Large intestine (tissue), 3 donors: ENCODE measurements around the gene ARMC2. TPM values are rescaled to one million over a fixed set of nuclear protein-coding genes. Genes with fewer than 3 reads are reported as not detected.

Experiments
- DNase-seq, 2 donors: peaks; one replicate each; pipeline versions ENCODE4 v3.0.0 to v3.0.0-alpha.2; 2013
- H3K27ac ChIP-seq: one replicate; pipeline ENCODE4 v1.5.1; 2013; ENCODE audit warnings: low read length
- H3K27me3 ChIP-seq: 2 replicates; pipeline ENCODE4 v1.6.1; 2013; ENCODE audit warnings: low read length; ENCODE audit not compliant: control insufficient read depth, insufficient read depth
- H3K36me3 ChIP-seq: 2 replicates; pipeline ENCODE4 v1.6.1; 2013; ENCODE audit warnings: low read length; ENCODE audit not compliant: control insufficient read depth, insufficient read depth
- H3K4me1 ChIP-seq: one replicate; pipeline ENCODE4 v1.6.1; 2013; ENCODE audit warnings: low read length; ENCODE audit not compliant: control insufficient read depth, insufficient read depth
- H3K4me3 ChIP-seq: one replicate; pipeline ENCODE4 v1.5.1; 2013; ENCODE audit warnings: low read length
- H3K9me3 ChIP-seq: one replicate; pipeline ENCODE4 v1.6.1; 2013; ENCODE audit warnings: mild to moderate bottlenecking, low read depth, low read length, moderate library complexity; ENCODE audit not compliant: control insufficient read depth
- WGBS: methylation state at CpG from one replicate; pipeline ENCODE4 v1.1.5; 2013; ENCODE audit warnings: low lambda C conversion rate; ENCODE audit not compliant: insufficient coverage; 5-methylcytosine and 5-hydroxymethylcytosine counted together
- polyA plus RNA-seq: library from polyadenylated mRNA; unstranded; fragments of 120-200 nt; gene quantifications from one replicate; pipeline ENCODE4 v1.2.1, GENCODE V29; 2013

Gene ARMC2
- polyA plus RNA-seq, 1 donor, result 4.7 TPM

DNA sequence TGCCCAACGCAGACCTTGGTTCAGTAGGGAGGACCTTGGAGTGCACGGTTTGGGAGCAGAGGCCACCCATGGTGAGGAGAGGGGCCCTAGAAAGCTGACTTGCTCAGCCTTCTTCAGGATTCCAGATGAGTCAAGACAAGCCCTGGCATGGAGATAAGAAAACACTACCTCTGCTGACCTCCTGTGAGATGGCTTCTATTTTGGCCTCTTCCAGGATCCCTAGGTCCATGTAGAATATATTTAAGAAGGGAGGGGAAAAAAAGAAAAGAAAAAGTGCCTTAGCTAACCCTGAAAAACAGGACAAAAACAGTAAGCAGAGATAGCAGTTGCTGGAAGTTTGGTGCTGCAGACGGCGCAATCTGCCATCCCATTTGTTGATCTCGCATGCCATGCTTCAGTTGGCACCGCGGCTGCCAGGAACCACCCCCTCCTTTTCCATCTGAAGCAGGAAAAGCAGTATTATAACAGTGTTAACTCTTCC is 100.0 kb downstream of the ARMC2 start:
- Histone ChIP-seq H3K27ac (peak overlapping the region; percentile 14), H3K36me3 (no peaks in the 10 kb centered on the region), H3K4me1 (peaks cover 45% of the 10 kb centered on the region), H3K27me3 (no peaks in the 10 kb centered on the region), H3K4me3 (no peak overlapping the region), H3K9me3 (peaks cover 3% of the 10 kb centered on the region)
- DNase-seq, result no peak
- WGBS, result no CpG with 5 or more reads among the region's 7 CpGs

DNA sequence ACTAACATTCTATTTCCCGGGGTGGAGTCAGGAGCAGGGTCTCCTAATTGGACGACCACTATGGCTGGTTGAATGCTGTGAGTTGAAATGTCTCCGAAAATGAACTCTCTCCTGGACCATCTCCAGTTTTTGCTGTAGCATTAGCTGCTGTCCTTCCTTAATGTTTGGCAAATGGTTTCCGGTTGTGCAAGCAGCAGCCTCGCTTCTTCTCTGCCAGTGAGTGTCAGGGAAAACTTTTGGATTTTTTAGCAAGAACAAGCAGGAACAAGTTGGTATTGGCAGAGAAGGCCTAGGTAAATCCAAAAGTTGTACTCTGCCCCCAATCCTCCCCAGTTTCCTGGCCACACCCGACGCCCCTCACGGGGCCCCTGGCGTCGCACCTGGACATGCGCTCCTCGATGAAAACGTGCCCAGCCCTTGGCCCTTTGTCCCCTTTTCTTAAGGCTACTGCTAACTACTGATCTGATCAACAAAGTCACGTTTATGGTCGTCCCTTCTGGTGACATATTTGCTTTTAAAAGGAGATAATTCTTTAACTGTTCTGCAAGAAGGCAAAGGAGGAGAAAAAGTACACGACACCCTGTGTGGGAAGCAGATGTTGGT is 103.2 kb downstream of the ARMC2 start:
- WGBS, result 10% methylated on average over 2 of the region's 16 CpGs
- peak overlapping the region; percentile 30 for H3K27ac ChIP-seq

DNA sequence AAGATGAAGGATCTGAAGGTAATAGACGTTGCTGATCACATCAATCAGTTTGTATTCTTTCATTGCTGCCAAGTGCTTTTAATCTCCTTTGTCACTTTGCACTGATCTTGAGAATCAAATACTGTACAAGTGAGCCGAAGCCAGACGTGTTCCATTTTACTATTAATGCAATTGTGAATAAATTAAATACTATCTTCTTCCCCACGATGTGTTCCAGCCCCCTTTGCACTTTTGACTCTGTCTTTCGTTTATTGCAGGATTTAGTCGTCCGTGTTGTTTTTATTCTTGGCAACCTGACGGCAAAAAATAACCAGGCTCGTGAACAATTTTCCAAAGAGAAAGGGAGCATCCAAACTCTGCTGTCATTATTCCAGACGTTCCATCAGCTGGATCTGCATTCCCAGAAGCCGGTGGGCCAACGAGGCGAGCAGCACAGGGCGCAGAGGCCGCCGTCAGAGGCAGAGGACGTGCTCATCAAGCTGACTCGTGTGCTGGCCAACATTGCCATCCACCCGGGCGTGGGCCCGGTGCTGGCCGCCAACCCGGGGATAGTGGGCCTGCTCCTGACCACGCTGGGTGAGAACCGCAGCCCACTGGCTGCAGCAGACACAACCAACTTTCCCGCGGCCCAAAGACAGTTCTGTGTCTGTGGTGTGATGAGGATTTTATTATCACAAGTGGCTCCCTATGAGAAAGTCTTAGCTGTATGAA is 104.7 kb downstream of the ARMC2 start:
- Histone ChIP-seq H3K27ac (no peak overlapping the region), H3K4me3 (no peak overlapping the region)
- 45% methylated on average over 6 of the region's 27 CpGs for WGBS

More for the DNA sequence above, 103.2 kb downstream of the ARMC2 start:
- Histone ChIP-seq H3K36me3 (no peaks in the 10 kb centered on the region), H3K4me1 (peaks cover 30% of the 10 kb centered on the region), H3K4me3 (no peak overlapping the region), H3K27me3 (no peaks in the 10 kb centered on the region), H3K9me3 (peaks cover 3% of the 10 kb centered on the region)
- peak; percentile 56 to 82 for DNase-seq

DNA sequence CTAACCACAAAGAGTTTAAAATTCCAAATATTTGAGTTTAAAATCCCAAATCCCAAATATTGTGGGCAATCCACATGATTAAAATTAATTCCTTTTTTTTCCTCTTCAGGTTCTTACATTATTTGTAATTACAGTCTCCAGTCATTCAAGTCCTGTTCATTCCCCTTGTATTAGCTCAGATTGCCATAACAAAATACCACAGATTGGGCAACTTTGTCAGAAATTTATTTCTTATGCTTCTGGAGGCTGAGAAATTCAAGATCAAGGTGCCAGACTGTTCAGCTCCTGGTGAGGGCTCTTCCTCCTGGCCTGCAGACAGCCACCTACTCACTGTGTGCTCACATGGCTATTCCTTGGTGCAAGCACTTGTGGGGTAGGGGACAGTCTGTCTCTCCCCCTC is 105.5 kb downstream of the ARMC2 start:
- Histone ChIP-seq H3K27ac (no peak overlapping the region), H3K4me1 (peaks cover 19% of the 10 kb centered on the region), H3K27me3 (no peaks in the 10 kb centered on the region), H3K36me3 (no peaks in the 10 kb centered on the region), H3K4me3 (no peak overlapping the region), H3K9me3 (peaks cover 3% of the 10 kb centered on the region)
- DNase-seq, result no peak

More for the DNA sequence above, 104.7 kb downstream of the ARMC2 start:
- Histone ChIP-seq H3K27me3 (no peaks in the 10 kb centered on the region), H3K4me1 (peaks cover 22% of the 10 kb centered on the region), H3K36me3 (no peaks in the 10 kb centered on the region), H3K9me3 (peaks cover 3% of the 10 kb centered on the region)
- no peak for DNase-seq

DNA sequence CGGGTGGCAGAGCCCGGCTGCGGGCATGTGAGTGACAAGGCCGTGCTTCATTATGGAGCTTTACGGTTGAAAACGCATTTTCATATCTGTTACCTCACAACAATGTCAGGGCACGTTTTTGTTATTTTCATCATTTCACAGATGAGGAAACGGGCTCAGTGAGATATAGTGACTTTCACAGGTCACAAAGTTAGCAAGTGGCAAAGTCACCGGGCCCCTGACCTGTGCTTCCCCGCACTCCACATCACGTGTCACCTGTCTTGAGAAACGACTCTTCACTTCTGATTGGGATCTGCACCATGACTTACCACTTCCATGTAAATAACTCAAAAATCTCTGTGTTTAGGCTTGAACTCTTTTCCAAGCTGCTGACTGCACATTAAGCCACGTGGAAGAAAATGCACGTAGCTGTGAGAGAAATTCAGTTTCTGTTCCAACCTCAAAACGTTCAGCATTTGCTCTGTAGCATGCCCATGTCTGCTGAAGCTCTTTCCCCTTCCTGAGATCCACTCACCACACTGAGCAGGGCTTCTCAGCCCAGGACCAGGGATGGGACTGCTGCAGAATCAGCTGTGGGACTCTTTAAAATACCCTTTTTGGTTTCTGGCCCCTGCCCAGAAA is 107.2 kb downstream of the ARMC2 start:
- DNase-seq, result no peak
- Histone ChIP-seq H3K9me3 (peaks cover 3% of the 10 kb centered on the region), H3K27ac (no peak overlapping the region), H3K4me3 (no peak overlapping the region), H3K4me1 (peaks cover 19% of the 10 kb centered on the region), H3K27me3 (no peaks in the 10 kb centered on the region), H3K36me3 (no peaks in the 10 kb centered on the region)
- no CpG with 5 or more reads among the region's 15 CpGs for WGBS

DNA sequence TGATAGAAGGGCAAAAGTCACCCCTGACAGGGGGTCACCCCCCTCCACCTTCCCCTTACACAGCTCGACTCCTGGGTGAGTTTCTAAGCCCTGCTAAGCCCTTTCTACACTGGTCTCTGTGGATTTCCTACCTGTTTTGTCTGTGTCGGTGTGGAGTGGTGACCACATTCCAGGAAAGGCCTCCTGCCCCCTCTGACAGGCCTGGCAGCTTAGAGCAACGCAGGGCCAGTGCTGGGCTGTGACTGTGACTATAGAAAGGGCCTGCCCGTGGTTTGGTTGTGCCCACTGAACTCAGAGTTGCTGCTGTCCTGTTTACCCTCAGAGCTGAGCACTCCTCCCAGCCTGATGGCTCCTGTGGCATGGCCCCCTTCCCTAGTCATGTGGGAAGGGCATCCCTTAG is 109.0 kb downstream of the ARMC2 start:
- DNase-seq, result peak in 1 of 2 donors; percentile 23
- H3K9me3 ChIP-seq, result peaks cover 3% of the 10 kb centered on the region
- peaks cover 3% of the 10 kb centered on the region for H3K4me1 ChIP-seq
- no peaks in the 10 kb centered on the region for H3K36me3 ChIP-seq
- no CpG with 5 or more reads among the region's 4 CpGs for WGBS
- no peaks in the 10 kb centered on the region for H3K27me3 ChIP-seq
- no peak overlapping the region for H3K27ac ChIP-seq
- no peak overlapping the region for H3K4me3 ChIP-seq

DNA sequence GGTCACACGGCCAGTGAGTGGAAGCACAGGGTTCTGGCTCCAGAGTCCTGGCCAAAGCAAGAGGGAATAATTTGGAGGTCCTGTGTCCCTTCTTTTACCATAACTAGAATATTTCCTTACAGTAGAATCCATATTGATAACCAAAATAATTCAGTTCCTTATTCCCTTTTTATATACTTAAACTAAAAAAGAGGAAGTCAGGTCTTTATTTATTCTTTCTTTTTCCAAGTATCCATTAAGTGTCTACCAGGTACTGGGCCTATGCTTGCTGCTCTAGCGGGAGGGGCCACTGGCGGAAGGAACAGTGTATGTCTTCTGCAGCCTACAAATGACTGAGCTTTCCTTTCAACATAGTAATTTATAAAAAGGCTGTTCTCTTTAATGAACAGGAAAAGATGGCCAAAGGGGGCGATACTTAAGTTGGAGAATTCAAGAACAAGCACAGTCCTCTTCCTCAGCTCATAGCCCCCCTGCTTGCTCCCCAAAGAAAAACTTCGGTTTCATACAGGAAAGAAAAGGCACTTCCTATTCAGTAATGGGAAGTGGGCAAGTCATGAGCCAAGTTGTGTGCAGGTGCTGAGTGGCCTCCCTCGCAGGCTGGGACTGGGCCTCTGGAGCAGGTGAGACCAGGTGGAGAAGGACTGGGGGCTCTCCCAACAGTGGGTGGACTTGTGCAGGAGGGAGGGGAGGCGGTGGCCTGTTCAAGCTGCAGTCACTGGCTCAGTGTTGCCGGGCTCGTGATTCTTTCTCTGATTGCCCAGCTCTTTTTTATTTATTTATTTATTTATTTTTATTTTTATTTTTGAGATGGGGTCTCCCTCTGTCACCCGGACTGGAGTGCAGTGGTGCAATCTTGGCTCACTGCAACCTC is 110.9 kb downstream of the ARMC2 start:
- WGBS, result 90% methylated on average over 2 of the region's 10 CpGs

DNA sequence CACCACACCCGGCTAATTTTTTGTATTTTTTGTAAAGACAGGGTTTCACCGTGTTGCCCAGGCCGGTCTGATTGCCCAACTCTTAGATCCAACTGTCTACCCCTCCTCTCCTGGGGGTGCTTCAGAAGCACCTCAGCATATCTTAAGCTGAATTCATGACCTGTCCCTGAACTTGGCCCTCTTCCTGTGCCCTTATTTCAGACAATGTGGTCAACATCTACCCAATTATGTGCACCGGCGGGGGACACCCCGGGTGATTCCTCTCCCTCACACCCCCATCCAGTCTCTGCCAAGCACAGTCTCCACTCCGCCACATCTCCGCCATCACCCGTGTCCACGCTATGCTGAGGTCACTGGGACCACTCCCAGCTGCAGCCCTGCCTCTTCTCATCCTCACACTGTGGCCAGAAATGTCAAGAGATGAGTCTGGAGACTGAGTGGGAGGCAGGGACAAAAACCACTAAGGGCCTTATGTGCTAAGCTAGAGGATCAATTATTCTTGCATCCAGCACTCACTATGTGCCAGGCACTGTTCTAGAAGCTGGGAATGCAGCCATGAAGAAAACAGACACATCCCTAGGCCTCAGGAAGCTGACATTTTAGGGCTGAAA is 111.9 kb downstream of the ARMC2 start:
- WGBS, result no CpG with 5 or more reads among the region's 10 CpGs
- no peak overlapping the region for H3K4me3 ChIP-seq
- DNase-seq, result no peak
- H3K36me3 ChIP-seq, result no peaks in the 10 kb centered on the region
- no peaks in the 10 kb centered on the region for H3K9me3 ChIP-seq
- H3K4me1 ChIP-seq, result no peaks in the 10 kb centered on the region
- no peaks in the 10 kb centered on the region for H3K27me3 ChIP-seq
- no peak overlapping the region for H3K27ac ChIP-seq

More for the DNA sequence above, 110.9 kb downstream of the ARMC2 start:
- no peaks in the 10 kb centered on the region for H3K9me3 ChIP-seq
- no peak overlapping the region for H3K27ac ChIP-seq
- H3K4me1 ChIP-seq, result no peaks in the 10 kb centered on the region
- DNase-seq, result no peak
- no peak overlapping the region for H3K4me3 ChIP-seq
- no peaks in the 10 kb centered on the region for H3K27me3 ChIP-seq
- H3K36me3 ChIP-seq, result no peaks in the 10 kb centered on the region

DNA sequence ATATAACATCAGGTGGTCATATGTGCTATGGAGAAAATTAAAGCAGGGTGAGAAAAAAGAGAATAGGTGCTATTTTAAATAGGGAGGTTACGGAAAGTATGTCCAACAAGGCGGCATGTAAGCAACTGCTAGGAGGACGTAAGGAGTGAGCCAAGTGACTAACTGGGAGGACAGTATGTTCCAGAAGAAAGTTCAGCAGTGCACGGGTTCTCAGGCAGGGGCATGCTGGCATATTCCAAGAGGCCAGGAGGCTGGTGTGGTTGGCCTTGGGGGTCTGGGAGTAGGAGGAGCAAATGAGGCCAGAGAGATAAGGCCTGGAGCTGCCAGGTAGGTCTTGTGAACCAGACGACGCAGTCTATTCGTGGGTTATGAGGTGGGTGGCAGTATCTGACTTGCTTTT is 112.4 kb downstream of the ARMC2 start:
- WGBS, result 100% methylated on average over 2 of the region's 7 CpGs
- no peak for DNase-seq
- H3K36me3 ChIP-seq, result no peaks in the 10 kb centered on the region
- H3K4me3 ChIP-seq, result no peak overlapping the region
- H3K9me3 ChIP-seq, result no peaks in the 10 kb centered on the region
- H3K27me3 ChIP-seq, result no peaks in the 10 kb centered on the region
- no peaks in the 10 kb centered on the region for H3K4me1 ChIP-seq
- H3K27ac ChIP-seq, result no peak overlapping the region

DNA sequence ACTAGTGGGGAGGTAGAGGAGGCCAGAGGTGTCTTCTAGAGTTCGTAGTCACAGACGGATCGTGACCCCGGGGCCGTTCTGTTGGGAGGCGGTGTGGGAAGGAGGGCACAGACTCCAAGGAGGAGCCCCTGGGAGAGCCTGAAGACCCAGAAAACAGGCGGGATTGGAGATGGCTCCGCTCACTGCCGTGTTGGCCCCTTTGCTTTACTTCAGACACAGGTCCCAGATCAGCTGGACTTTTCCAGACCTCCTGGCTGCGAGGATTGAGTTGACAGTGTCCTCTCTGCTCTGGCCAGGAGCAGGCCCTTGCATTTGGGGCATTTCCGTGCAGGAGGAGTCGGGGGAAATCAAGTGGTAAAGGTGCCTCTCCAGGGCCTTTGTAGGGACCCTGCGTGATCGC is 112.9 kb downstream of the ARMC2 start:
- no peak overlapping the region for H3K4me3 ChIP-seq
- H3K27me3 ChIP-seq, result no peaks in the 10 kb centered on the region
- no peak overlapping the region for H3K27ac ChIP-seq
- H3K36me3 ChIP-seq, result no peaks in the 10 kb centered on the region
- no peak for DNase-seq
- H3K9me3 ChIP-seq, result no peaks in the 10 kb centered on the region
- H3K4me1 ChIP-seq, result no peaks in the 10 kb centered on the region
- WGBS, result no CpG with 5 or more reads among the region's 14 CpGs
